Measurements from ENCODE around the gene GRK3.

Gene GRK3

DNA sequence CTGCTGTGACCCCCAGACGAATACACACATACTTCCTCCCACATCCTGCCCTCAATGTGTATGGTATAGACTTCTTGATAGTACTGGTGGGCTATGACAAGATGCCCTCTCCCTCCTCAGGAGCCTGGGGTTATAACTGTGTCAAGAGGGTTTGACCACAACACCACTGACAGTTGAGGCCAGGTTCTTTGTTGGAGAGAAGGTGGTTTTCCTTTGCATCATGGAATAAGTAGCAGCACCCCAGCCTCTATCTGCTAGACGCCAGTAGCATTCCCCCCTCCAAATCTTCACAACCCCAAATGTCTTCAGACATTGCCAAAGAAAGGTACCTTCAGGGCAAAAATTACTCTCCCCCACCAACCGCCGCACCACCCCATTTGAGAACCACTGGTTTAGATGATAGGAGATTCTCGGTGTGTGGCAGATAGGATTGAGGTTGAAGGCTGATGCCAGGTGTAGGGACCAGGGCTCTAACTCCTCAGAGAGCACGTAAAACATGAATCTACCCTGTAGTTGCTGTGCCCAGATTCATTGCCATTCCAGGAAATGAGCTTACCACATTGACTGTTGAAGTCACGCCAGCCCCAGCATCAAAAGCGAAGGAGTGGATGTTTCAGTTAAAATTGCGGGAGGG lies 172.0 kb downstream of the GRK3 start:
- DNase-seq (ENCODE audit: low read depth) = no peak

- no peak for DNase-seq (ENCODE audit: low read depth)
Observed at GRCh38 chr22:25739659-25740344, 175.3 kb downstream of the GRK3 start.

- DNase-seq (ENCODE audit: low read depth) = no peak
Observed at GRCh38 chr22:25741692-25742626, 177.5 kb downstream of the GRK3 start, which contains the start of gene MYO18B. TSS of gene MYO18B (plus strand) at chr22:25742188. CDS start at chr22:25761093, 18,905 bp downstream.

DNA sequence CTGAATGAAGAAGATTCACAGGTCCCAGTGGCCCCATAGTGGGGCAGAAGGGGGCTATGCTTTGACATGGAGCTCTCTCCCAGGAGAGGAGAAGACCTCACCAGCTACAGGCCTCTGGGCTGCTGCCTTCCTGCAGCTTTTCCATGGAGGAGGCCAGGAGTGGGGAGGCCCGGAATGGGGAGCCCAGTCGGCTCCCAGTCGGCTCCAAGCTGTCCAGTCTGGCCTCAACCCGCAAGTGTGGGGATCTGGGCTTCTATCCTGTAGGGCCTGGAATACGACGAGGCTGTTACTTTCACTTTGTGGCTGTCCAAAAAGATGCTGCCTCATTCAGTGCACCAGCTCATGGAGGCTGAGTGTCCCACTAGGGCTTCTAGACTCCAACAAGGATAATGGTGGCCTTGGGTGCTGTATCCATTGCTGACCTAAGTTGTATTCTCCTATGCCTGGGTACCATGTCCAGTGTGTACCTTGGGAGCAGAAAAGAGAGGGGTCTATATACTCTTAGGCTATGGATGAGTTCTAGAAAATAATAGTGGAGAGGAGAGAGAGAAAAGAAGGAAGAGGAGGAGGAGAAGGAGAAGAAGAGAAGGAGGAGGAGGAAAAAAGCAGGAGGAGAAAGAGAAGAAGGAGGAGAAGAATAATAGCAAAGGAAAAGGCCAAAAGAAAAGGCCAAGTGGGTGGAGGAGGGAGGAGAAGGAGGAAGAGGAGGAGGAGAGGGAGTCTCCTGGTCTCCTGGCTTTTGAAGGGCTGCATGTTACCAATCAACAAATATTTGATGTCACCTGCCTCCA lies 178.6 kb downstream of the GRK3 start:
- no peak for DNase-seq (ENCODE audit: low read depth)

DNA sequence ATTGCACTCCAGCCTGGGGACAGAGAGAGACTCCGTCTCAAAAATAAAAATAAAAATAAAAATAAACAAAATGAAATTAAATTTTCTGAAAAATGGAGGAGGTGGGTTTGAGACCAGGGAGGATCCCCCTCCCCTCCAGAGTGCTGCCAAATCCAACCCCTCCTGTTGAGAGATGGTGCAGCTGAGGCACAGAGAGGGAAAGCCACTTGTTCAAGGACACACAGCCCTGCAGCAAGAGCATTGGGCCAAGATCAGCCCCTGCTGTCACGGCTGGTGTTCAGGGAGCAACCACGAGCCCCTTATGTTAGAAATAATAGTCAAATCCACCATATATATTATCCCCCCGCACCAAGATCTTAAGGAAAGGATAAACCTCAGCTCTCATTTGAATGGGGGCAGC lies 180.2 kb downstream of the GRK3 start:
- no peak for DNase-seq (ENCODE audit: low read depth)

DNA sequence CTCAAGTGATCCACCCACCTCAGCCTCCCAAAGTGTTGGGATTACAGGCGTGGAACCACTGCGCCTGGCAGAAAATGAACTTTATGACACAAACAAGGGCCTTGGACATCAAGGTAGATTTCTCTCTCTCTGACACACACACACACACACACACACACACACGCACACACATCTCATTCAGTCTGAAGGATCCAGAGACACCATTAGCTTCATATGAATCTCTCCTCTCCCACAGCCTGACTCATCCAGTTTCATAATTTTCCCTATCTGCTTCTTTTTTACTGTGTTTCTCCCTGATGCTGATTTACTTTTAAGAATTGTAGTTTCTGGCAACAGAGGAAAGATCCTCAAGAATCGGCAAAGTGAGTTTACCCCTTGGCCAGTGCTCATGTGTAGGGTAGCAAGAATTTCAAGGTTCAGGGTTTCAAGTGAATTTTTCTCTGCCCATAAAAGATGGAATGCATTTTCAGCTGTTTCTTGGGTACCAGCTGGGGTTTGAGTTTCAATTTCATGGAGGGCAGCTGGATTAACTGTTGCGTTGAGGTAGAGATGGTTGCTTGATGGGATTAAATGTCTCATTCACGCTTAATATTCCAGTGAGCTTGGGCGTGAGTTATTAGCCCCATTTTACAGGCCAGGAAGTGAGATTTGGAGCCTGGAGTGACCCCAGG lies 181.0 kb downstream of the GRK3 start:
- no peak for DNase-seq (ENCODE audit: low read depth)

DNA sequence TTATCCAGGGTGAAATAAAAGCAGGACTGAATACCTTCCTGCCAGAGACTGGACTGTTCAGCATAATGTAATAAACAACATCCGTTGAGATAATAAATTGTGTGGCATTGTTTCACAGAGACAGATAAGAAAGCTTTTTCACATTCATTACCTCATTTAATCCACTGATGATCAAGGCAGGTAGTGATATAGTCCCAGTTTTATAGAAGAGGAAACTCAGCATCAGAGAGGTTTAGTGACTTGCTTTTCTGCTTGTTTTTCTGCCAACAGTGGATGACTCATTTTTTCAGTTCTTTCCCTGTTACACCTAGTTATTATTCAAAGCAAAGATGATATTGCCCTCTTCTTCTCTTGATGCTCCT lies 181.5 kb downstream of the GRK3 start:
- DNase-seq (ENCODE audit: low read depth) = no peak

DNA sequence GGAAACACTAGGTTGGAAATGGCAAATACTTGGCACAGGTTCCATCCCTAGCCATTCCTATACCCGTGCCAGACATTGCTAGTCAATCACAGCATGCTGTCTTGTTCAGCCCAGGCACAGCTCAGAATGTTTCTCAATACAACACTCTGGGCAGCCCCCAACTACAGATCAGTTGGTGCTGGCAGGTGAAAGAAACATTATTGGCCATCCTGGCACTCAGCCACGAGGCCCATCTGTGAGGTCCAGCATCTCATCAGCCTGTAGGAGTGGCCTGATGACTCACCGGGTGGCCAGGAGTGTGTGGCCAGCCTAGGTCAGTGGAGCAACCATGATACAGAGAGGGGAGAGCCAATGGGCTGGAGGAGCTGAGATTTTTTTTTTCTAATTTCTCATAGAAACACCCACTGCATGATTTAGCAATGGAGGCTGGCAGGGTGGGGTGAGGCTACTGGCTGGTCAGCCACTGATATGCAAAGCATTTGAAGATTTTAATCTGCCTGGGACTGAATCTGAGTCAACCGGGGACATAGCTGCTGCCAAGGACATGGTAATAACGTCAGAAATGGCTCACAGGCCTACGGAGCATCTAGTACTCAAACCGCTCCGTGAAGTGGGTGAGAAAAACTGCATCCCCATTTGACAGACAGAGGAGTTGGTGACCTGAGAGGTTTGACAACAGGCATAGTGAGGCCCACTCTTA lies 182.9 kb downstream of the GRK3 start:
- peak; percentile 79 for DNase-seq (ENCODE audit: low read depth)

DNA sequence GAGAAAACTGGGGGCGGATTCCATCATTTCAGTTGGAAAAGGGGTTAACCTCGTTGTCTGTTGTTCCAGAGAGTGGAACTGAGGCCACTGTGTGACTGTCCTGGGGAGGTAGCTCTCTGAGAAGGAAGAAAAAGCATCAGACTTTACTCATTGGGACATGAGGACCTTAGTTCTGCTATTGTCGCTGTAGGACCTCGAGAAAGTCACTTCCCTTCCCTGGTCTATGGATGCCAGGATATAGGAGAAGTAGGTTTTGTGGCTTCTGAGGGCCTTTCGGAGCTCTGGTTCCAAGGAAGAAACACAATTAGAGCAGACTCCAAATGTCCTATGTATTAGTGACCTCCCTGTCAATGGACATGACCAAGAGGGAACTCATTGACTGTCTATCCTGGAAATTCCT lies 183.7 kb downstream of the GRK3 start:
- no peak for DNase-seq (ENCODE audit: low read depth)

DNA sequence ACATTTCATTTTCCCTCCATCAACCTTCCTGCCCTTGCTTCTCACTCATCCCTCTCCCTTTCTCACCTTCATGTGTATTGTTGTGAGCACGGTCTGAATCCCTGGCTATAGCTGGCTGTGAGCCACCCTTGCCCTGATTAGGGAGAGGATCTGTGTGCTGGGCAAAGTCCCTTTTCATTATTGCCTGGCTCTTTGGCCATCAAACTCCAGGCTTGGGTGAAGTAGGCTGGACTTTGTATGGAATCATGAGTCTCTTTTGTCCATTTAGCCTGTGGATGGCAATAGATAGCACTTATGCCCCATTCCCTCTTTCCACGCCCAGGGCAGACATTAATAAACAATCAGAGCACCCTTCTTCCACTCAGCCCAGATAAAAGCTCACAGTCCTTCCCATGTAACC lies 184.2 kb downstream of the GRK3 start:
- no peak for DNase-seq (ENCODE audit: low read depth)

DNA sequence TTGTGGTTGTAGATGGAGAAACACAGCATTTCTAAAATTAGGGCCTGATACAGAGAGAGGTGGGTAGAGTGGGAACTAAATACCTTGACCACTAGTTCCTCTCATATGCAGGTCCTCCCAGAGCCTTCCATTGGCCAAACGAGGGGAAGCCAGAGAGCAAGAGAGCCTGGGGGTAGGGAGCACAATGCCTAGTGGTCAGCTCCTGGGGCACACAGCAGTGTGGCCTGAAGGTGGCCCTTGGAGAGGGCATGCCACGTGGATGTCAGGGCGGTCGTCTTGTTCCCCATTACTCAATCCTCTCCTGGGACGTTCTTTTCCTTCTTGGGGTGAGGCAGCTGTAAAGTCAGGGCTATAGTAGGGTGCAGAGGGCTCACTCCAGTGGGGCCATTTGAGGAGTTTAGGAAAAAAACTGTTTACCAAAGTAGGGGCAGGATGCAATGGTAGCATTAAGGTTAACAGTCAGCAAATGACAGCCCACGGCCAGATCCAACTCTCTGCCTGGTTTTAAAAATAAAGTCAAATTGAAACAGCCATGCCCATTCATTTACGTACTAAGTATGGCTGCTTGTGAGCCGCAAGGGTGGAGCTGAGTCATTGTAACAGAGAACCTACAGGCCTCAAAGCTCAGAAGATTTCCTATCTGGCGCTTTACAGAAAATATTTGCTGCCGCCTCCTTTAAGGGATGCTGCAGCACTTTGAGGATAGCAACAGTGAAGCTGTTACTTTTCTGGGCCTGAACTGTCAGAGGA lies 185.1 kb downstream of the GRK3 start:
- DNase-seq (ENCODE audit: low read depth) = no peak

DNA sequence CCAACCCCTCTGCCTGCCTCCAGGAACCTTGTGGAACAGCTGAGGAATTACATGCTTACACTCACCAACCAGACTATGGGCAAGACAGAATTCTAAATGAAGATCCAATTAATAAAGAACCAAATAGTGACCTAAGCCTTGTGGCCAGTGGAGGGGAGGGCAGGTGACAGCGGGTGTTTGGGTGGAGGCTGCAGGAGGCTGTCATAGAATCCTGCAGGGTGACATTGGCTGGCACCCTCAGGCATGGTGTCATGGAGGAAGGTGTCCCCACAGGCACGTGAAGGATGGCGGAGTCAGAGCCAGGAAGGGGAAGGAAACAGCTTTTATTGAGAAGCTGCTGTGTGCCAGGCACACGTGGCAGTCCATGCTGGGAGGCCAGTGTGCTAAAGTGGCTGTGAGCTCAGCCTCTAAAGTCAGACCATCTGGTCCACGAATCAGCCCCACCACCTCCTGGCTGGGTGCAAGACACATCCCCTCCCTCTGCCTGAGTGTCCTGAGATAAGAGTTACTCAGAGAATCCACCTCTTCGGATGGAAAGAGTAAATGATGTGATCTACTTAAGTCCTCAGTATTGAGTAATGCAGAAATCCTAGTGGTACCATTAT lies 186.2 kb downstream of the GRK3 start:
- no peak for DNase-seq (ENCODE audit: low read depth)

- no peak for DNase-seq (ENCODE audit: low read depth)
Observed at GRCh38 chr22:25751174-25751581, 186.7 kb downstream of the GRK3 start.

GRCh38 chr22:25752615-25753214 lies 188.2 kb downstream of the GRK3 start:
- DNase-seq (ENCODE audit: low read depth) = no peak

DNA sequence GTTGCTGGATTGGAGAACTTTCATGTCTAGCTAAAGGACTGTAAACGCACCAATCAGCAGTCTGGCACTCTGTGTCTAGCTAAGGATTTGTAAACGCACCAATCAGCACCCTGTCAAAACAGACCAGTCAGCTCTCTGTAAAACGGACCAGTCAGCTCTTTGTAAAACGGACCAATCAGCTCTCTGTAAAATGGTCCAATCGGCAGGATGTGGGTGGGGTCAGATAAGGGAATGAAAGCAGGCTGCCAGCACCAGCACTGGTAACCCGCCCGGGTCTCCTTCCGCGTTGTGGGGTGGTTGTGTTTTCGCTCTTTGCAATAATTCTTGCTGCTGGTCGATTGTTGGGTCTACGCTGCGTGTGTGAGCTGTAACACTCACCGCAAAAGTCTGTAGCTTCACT lies 188.8 kb downstream of the GRK3 start:
- DNase-seq (ENCODE audit: low read depth) = no peak

GRCh38 chr22:25754527-25755202 lies 190.2 kb downstream of the GRK3 start:
- DNase-seq (ENCODE audit: low read depth) = no peak

DNA sequence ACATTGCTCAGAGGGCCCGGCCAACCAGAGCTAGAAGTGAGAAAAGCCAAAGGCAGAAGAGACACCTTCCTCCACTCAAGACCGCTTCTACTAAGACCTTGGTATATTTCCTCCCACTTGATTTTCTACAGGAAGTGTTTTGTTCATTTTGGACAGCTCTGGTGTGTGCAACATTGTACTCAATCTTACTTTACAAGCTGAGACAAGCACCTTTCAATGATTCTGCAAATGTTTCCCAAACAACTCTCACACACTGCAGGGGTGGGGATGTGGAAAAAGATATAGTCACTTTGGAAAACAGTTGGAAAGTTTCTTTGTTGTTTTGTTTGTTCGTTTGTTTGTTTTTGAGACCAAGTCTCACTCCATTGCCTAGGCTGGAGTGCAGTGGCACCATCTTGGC lies 193.2 kb downstream of the GRK3 start:
- DNase-seq (ENCODE audit: low read depth) = no peak

DNA sequence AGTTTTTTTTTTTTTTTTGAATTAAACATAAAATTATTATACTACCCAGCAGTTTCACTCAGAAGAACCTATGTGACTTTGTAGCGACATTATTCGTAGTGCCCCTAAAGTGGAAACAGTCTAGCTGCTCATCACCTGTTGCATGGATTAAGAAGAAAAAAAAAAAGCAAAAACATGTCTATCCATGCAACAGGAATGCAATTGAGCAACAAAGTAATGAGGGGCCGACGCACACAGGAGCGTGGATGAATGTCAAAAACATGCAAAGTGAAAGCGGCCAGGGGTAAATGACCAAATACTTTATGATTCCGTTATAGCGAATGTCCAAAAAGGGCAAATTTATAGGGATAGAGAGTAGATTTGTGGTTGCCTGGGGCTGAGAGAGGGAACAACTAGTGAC lies 193.8 kb downstream of the GRK3 start:
- DNase-seq (ENCODE audit: low read depth) = no peak

GRCh38 chr22:25759825-25760231 lies 195.4 kb downstream of the GRK3 start:
- peak; percentile 37 for DNase-seq (ENCODE audit: low read depth)
